ENCODE results near the gene ID4. TPM values are rescaled to one million over a fixed set of nuclear protein-coding genes. Genes with fewer than 3 reads are reported as not detected.

The ID4 gene
- total and polyA plus RNA-seq, 2 of the 8 experiments (the other 6 are each of a cell fraction or from before 2014, with no cell fraction given): 2.0 to 8.3 TPM

DNA sequence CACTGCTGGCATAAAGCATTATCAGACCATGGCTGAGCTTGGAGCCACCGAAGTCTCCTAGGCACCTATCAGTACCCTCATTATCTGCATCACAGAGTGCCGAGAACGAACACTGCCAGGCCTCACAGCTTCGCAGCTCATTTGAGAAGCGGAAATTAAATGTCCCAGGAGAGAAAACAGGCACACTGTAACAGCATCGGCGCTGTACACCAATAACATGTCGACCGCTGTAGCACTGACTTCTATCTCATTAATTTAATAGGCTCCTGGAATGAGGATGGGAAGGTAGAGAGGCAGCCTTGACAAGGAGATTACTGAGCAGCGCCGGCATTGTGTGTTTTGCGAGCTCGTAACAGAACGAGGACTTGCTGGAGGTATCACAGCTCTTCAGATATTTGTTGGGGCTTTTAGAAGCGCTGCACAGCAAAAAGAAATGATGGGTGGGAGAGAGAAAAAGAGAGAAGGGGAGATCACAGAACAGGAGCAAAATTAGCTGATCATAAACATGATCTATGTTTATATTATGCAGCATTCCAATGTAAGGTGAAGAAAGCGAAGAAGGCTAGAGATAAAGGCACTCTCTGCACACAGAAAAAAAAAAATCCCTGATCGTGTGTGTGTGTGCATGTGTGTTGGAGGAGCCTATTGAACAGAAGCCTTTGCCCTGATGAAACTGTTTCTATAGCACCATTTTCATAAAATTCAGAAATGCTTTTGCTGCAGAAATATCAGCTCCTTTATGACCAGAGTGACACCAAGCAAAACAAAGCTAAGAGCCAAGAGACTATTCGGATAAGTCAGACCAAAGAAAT, 29.2 kb downstream of the ID4 start (continued):
- TF ChIP-seq, protein P1, sequence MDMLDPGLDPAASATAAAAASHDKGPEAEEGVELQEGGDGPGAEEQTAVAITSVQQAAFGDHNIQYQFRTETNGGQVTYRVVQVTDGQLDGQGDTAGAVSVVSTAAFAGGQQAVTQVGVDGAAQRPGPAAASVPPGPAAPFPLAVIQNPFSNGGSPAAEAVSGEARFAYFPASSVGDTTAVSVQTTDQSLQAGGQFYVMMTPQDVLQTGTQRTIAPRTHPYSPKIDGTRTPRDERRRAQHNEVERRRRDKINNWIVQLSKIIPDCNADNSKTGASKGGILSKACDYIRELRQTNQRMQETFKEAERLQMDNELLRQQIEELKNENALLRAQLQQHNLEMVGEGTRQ (IDR thresholded peaks at IDR 0.05; ENCODE audit: low read length): no peak
- TF ChIP-seq, protein P2, sequence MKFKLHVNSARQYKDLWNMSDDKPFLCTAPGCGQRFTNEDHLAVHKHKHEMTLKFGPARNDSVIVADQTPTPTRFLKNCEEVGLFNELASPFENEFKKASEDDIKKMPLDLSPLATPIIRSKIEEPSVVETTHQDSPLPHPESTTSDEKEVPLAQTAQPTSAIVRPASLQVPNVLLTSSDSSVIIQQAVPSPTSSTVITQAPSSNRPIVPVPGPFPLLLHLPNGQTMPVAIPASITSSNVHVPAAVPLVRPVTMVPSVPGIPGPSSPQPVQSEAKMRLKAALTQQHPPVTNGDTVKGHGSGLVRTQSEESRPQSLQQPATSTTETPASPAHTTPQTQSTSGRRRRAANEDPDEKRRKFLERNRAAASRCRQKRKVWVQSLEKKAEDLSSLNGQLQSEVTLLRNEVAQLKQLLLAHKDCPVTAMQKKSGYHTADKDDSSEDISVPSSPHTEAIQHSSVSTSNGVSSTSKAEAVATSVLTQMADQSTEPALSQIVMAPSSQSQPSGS (IDR thresholded peaks at IDR 0.05; ENCODE audit: low read length): no peak
- TF ChIP-seq JUND (IDR thresholded peaks at IDR 0.05; ENCODE audit: low read length) (no peak), TAF7 (optimal IDR thresholded peaks at IDR 0.05; ENCODE audit: borderline replicate concordance, low read depth, low read length) (no peak), RNF2 (IDR thresholded peaks at IDR 0.05; ENCODE audit: borderline replicate concordance, low read depth, low read length, missing control alignments, poor library complexity, severe bottlenecking) (no peak), BCL11A (IDR thresholded peaks at IDR 0.05; ENCODE audit: low read depth in 2 of 2, low read length in 2 of 2) (no peak), KDM1A (IDR thresholded peaks at IDR 0.05; ENCODE audit: borderline replicate concordance, low read length) (no peak), SRF (IDR thresholded peaks at IDR 0.05; ENCODE audit: low read depth, low read length) (no peak)
- TF ChIP-seq, protein P3, sequence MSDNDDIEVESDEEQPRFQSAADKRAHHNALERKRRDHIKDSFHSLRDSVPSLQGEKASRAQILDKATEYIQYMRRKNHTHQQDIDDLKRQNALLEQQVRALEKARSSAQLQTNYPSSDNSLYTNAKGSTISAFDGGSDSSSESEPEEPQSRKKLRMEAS (IDR thresholded peaks at IDR 0.05): no peak

Measured in H1 (cell line).